GM21619 (cell line): ENCODE data around the gene NSUN6.
A peak's percentile ranks its signal among the peaks of the same experiment; 100 is the strongest.
"Not testable (repeated sequence)": the region's sequence is repeated elsewhere in the genome, so short reads cannot be mapped to it uniquely, and the experiment has no call there.

Source experiments
- ATAC-seq: cut with Tn5 transposase; IDR thresholded peaks from one replicate; pipeline ENCODE4 v1.9.1; 2021; ENCODE audit not compliant: unreplicated experiment

Gene NSUN6

DNA sequence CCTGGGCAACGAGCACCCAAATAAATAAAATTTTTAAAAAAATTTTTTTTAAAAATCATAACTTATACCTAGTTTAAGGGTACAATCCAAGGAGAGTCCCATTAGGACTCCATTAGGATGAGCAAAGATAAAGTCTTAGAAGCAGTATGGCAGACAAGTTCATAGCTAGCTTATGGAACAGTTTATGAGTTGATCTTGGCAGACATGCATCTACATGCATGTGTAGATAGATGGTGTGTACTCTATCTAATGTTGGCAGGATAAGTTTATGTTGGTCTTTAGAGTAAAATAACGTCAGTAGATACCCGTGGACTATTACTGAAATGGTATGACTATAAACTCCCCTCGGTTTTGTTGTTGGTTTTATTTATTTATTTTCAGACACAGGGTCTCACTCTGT, 40.2 kb downstream of the NSUN6 start:
- no peak for ATAC-seq

GRCh38 chr10:18610517-18610916, 40.9 kb downstream of the NSUN6 start:
- no peak for ATAC-seq

GRCh38 chr10:18608596-18608995, 42.8 kb downstream of the NSUN6 start:
- no peak for ATAC-seq

DNA sequence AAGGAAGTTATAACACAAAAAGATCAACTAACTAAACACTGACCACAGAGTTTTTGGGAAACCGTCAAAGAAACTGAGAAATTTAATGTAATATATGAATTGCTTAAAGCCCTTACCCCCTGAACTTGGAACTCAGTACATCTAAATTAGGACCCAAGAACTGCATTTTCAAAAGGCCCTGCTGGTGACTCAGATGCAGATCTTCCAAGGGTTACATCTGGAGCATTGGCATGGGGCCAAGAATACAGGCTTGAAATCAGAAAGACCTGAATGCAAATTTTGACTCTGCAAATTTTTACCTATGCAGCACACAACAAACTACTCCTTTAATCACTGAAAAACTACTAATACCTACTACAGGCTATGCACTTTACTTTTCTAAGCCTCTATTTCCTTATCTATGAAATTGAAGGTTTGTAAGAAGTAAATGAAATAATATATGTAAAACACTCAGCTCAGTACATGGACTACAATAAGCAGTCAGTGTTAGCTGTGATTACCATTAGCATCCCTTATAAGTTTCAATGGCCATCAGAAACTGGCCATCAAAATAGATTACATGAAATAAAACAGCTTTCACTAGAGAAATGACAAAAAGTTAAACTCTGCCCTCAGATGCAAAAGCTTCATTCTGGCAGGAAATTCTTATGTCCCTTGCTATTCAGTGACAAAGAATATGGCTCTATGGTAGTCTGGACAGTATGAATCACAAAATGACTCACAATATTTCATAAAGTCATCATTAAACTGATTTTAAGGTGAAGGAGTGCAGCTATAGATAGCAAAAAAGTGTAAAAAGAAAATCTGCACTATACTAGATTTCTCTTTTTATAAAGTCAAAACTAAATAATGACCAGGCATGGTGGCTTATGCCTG, 43.6 kb downstream of the NSUN6 start:
- ATAC-seq = peak; percentile 57

DNA sequence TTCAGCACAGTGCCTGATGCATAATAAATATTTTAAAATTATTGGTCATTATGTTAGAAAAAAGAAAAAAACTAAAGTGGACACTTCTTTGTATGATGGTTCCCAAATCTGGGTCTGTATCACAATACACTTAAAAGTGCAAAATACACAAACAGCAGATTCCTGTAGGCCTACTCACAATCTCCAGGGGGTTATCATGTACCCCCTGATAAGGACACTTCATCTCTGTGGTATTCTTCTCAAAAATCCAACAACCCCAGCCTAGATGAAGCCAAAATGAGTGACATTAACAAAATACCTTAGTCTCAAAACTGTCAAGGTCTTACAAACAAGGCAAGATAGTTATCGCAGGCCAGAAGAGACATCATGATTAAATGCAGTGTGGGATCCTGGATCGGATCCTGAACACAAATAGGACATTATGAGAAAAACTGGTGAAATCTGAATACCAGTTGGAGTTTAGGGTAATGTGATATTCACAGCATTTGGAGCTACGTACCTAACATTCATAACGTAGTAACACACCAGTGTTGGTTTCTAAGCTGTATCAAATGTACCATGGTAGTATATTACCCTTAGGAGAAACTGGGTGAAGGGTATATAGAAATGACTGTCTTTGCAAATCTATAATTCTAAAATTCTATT, 45.2 kb downstream of the NSUN6 start:
- no peak for ATAC-seq

DNA sequence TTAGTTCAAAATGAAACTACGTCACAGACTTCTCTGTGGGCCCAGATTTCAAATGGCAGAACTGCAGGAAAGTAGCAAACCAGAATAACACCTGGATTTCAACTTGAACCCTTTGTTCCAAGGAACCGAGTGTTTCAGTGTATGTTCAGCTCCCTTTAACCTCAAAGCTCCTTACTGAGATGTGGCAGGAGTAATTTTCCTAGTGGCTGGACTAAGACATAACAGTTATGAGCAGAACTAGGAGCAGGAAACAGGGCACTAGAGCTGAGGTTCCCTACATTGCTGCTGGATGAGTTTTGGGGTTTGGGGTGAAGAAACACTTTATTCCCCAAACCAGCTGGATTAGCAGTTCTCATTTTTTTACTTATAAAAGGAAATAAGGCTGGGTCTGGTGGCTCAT, 50.1 kb downstream of the NSUN6 start:
- no peak for ATAC-seq

DNA sequence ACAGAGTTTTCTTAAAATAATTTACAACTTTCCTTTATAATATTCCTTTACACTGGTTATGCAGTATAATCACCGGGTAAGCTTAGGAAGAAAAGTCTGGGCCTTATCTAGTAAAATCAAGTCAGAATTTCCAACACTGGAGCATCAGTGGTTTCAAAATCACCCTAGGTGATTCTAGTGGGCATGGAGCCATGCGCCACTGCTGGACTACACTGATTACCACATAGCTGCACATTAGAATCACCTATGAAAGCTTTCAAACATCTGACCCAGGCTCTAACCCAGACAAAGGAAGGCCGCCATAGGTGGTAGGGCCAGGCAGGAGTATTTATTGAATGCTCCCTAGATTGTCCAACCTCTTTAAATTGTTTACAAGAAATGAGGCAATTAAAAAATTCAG, 52.0 kb downstream of the NSUN6 start:
- ATAC-seq = no peak

GRCh38 chr10:18594574-18595156, 56.7 kb downstream of the NSUN6 start:
- no peak for ATAC-seq

DNA sequence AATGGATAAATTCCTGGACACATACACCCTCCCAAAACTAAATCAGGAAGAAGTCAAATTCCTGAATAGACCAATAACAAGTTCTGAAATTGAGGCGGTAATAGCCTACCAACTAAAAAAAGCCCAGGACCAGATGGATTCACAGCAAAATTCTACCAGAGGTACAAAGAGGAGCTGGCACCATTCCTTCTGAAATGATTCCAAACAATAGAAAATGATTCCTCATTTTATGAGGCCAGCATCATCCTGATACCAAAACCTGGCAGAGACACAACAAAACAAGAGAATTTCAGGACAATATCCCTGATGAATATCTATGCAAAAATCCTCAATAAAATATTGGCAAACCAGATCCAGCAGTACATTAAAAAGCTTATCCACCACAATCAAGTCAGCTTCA, 60.2 kb downstream of the NSUN6 start:
- not testable (repeated sequence) for ATAC-seq

GRCh38 chr10:18586637-18587036, 64.8 kb downstream of the NSUN6 start:
- ATAC-seq = not testable (repeated sequence)

DNA sequence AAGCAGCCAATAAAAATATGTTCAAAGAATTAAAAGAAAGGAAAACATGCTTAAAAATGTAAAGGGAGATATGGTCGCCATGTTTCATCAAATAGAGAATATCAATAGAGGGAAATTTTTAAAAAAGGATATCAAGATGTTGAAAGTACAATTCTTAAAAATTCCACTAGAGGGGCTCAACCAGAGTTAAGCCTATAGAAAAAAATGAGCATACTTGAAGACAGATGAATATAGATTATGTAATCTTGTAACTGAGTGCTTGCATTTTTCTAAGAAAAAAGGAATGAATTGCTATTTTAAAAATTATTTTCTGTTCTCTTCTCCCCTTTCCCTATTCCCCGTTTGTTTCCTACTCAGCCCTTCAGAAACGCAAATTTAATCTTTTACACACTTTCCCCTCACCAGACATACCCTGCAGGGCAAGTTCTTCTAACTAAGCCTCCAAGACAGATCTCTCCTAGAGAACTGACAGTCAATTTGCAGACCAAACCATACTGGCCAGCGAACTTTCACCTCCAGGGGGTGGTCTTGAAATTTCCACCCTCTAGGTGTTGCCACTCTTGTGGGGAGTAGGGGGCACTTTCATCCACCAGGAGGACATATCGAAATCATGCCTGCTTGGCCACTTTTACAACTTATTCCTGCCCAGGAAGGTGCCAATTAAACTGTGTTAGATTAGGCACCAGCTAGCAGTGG, 67.7 kb downstream of the NSUN6 start:
- no peak for ATAC-seq

- ATAC-seq = no peak
Measured at GRCh38 chr10:18582803-18583202, 68.6 kb downstream of the NSUN6 start.

GRCh38 chr10:18577823-18578685, 73.3 kb downstream of the NSUN6 start:
- no peak for ATAC-seq

- no peak for ATAC-seq
Measured at GRCh38 chr10:18576586-18576985, 74.8 kb downstream of the NSUN6 start.

DNA sequence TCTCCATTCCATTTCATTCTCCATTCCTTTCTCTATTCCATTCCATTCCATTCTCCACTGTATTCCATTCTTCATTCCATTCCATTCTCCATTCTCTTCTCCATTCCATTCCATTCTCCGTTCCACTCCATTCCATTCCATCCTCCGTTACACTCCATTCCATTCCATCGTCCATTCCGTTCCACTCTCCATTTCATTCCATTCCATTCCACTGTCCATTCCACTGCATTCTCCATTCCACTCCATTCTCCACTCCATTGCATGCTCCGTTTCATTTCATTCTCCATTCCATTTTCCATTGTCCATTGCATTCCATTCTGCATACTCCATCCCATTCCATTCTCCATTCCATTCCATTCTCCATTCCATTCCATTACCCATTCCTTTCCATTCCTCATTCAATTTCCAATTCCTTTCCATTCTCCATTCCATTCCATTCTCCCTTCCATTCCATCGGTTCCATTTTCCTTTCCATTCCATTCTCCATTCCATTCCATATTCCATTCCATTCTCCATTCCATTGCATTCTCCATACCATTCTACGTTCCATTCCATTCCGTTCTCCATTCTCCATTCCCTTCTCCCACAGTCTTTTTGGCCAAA, 78.3 kb downstream of the NSUN6 start:
- no peak for ATAC-seq

- ATAC-seq = no peak
Measured at GRCh38 chr10:18571780-18572179, 79.6 kb downstream of the NSUN6 start.

DNA sequence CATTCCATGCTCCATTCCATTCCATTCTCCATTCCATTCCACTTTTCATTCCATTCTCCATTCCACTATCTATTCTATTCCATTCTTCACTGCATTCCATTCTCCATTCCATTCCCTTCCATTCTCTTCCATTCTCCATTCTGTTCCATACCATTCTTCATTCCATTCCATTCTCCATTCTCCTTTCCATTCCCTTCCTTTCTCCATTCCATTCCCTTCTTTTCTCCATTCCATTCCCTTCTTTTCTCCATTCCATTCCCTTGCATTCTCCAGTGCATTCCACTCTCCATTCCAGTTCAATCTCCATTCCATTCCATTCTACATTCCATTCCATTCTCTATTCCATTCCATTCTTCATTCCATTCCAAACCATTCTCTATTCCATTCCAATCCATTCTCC, 80.3 kb downstream of the NSUN6 start:
- no peak for ATAC-seq

- ATAC-seq = not testable (repeated sequence)
Measured at GRCh38 chr10:18570386-18570785, 81.0 kb downstream of the NSUN6 start.

DNA sequence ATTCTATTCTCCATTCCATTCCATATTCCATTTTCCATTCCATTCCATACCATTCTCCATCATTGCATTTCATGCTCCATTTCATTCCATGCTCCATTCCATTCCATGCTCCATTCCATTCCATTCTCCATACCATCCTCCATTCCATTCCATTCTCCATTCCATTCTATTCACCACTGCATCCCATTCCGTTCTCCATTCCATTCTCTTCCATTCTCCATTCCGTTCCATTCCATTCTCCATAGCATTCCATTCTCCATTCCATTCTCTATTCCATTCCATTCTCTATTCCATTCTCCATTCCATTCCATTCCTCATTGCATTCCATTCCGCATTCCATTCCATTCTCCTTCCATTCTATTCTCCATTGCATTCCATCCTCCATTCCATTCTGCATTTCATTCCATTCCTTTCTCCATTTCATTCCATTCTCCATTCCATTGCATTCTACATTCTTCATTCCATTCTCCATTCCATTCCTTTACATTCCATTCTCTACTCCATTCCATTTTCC, 84.0 kb downstream of the NSUN6 start:
- no peak for ATAC-seq

GRCh38 chr10:18566177-18566576, 85.2 kb downstream of the NSUN6 start:
- ATAC-seq = no peak
